Measurements from ENCODE around the gene GALNT1. TPM values are rescaled to one million over a fixed set of nuclear protein-coding genes. Genes with fewer than 3 reads are reported as not detected.

Gene GALNT1
- total and polyA plus RNA-seq, 2 donors (not counting 1 experiment from before 2014, with no cell fraction given): 7.5 to 51.3 TPM

DNA sequence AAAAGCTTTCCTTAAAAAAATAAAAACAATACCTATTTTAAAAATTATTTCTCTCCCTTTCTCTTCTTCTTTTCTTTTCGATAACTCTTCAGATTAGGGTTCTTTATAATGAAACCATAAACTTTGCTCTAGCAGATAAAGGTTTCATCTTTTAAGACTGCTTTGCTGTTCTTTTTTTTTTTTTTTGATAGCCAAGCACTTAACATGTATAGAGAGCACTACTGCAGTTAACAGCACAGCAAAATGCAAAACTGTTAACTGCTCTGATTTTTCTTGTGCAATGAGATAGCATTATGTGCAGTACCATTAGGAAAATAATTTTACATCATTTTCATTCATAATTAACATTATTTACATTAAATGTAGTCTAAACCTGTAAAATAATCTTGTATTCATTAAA, 36.3 kb downstream of the GALNT1 start:
- Histone ChIP-seq H2AFZ (ENCODE audit: insufficient read depth, low read depth, low read length, poor library complexity, severe bottlenecking) (no peak overlapping the region), H3K9ac (ENCODE audit: low read length) (no peak overlapping the region), H3K36me3 (replicated peaks in 1 of 2; ENCODE audit: control extremely low read depth in 1 of 2, control insufficient read depth in 1 of 2, extremely low read depth in 1 of 2, insufficient read depth in 2 of 2, low read length in 1 of 2) (peaks cover 0 to 2% of the 10 kb centered on the region in 2 experiments), H3K27ac (ENCODE audit: low read length in 2 of 2) (peak overlapping the region in 1 of 2 donors; percentile 89), H3K79me2 (ENCODE audit: control insufficient read depth, insufficient read depth, low read length) (peaks cover 77% of the 10 kb centered on the region), H4K20me1 (ENCODE audit: control insufficient read depth, insufficient read depth, low read length, poor library complexity, severe bottlenecking) (no peaks in the 10 kb centered on the region), H3K4me1 (ENCODE audit: control insufficient read depth in 2 of 2, insufficient read depth in 2 of 2, low read length in 2 of 2) (peaks cover 20 to 30% of the 10 kb centered on the region in 2 donors), H3K4me2 (replicated peaks; ENCODE audit: low read depth, low read length, poor library complexity, severe bottlenecking) (no peak overlapping the region), H3K27me3 (replicated peaks in 1 of 4; ENCODE audit: control extremely low read depth in 1 of 4, control insufficient read depth in 3 of 4, insufficient read depth in 4 of 4, low read length in 3 of 4) (no peaks in the 10 kb centered on the region), H3K9me3 (ENCODE audit: control extremely low read depth in 1 of 3, control insufficient read depth in 2 of 3, insufficient read depth in 1 of 3, low read length in 2 of 3) (no peaks in the 10 kb centered on the region), H3K4me3 (ENCODE audit: control extremely low read depth in 1 of 5, extremely low read depth in 1 of 5, insufficient read depth in 1 of 5, low read depth in 2 of 5, low read length in 4 of 5) (no peak overlapping the region)
- Mint-ChIP-seq H3K9me3 (ENCODE audit: insufficient read depth) (no peaks in the 10 kb centered on the region), H3K4me1 (peaks cover 29% of the 10 kb centered on the region), H3K4me3 (no peak overlapping the region), H3K27ac (no peak overlapping the region), H3K27me3 (no peaks in the 10 kb centered on the region)
- TF ChIP-seq CTCF (IDR thresholded peaks at IDR 0.05): no peak
- no peak for TF ChIP-seq EZH2 (IDR thresholded peaks at IDR 0.05; ENCODE audit: borderline replicate concordance, insufficient read depth, low read depth, low read length, poor library complexity, severe bottlenecking)
- intact Hi-C loops (cut with micrococcal nuclease): loop anchor here (1.0 to 5.0 kb wide), 4 partner anchors 26 to 449 kb away; partner anchors contain the start of genes INO80C and RPRD1A
- DNase-seq (no peak), ATAC-seq (ENCODE audit: low read depth) (no peak)
- no CpG with 5 or more reads among the region's 1 CpG for WGBS (ENCODE audit: insufficient coverage)
- CTCF ChIA-PET: interaction anchor here (1.4 to 3.4 kb wide), 2 partner anchors 29 to 332 kb away, joined by 5 to 12 read pairs; no protein-coding TSS in a partner anchor
- POLR2A ChIA-PET: interaction anchor here (0.7 to 1.1 kb wide), 3 partner anchors 27 to 329 kb away, joined by 3 to 5 read pairs (median 4); no protein-coding TSS in a partner anchor

DNA sequence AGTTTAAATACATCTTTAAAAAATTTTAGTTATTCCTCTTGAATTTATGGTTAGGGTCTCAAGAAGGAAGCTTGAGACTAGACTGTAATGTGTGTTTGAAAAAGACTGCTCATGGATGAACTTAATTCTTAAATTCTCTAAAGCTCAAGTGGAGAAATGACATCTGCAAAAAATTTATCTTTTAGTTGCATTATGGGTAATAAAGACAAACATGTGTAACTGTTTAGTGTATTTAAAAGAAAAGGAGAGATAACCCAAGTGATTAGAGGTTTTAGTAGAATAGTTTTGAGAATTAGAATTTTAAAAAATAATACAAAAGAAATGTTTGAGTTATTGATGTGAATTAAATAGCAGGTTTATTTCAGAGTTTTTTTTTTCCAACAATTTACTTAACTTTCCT, 36.7 kb downstream of the GALNT1 start:
- Mint-ChIP-seq H3K4me1 (peaks cover 34% of the 10 kb centered on the region), H3K27ac (no peak overlapping the region), H3K27me3 (no peaks in the 10 kb centered on the region), H3K4me3 (no peak overlapping the region), H3K9me3 (ENCODE audit: insufficient read depth) (no peaks in the 10 kb centered on the region)
- DNase-seq (no peak), ATAC-seq (ENCODE audit: low read depth) (no peak)
- intact Hi-C loops (cut with micrococcal nuclease): loop anchor here (5.0 kb wide), 2 partner anchors 44 to 449 kb away; partner anchors contain the start of gene RPRD1A
- Histone ChIP-seq H3K4me1 (ENCODE audit: control insufficient read depth in 2 of 2, insufficient read depth in 2 of 2, low read length in 2 of 2) (peaks cover 20 to 35% of the 10 kb centered on the region in 2 donors), H3K9ac (ENCODE audit: low read length) (no peak overlapping the region), H3K36me3 (replicated peaks in 1 of 2; ENCODE audit: control extremely low read depth in 1 of 2, control insufficient read depth in 1 of 2, extremely low read depth in 1 of 2, insufficient read depth in 2 of 2, low read length in 1 of 2) (peaks cover 0 to 2% of the 10 kb centered on the region in 2 experiments), H3K27ac (ENCODE audit: low read length in 2 of 2) (no peak overlapping the region), H3K79me2 (ENCODE audit: control insufficient read depth, insufficient read depth, low read length) (peaks cover 77% of the 10 kb centered on the region), H3K9me3 (ENCODE audit: control extremely low read depth in 1 of 3, control insufficient read depth in 2 of 3, insufficient read depth in 1 of 3, low read length in 2 of 3) (no peaks in the 10 kb centered on the region), H3K4me2 (replicated peaks; ENCODE audit: low read depth, low read length, poor library complexity, severe bottlenecking) (no peak overlapping the region), H2AFZ (ENCODE audit: insufficient read depth, low read depth, low read length, poor library complexity, severe bottlenecking) (no peak overlapping the region), H3K27me3 (replicated peaks in 1 of 4; ENCODE audit: control extremely low read depth in 1 of 4, control insufficient read depth in 3 of 4, insufficient read depth in 4 of 4, low read length in 3 of 4) (no peaks in the 10 kb centered on the region), H3K4me3 (ENCODE audit: control extremely low read depth in 1 of 5, extremely low read depth in 1 of 5, insufficient read depth in 1 of 5, low read depth in 2 of 5, low read length in 4 of 5) (no peak overlapping the region), H4K20me1 (ENCODE audit: control insufficient read depth, insufficient read depth, low read length, poor library complexity, severe bottlenecking) (no peaks in the 10 kb centered on the region)
- CTCF ChIA-PET: interaction anchor here (1.4 kb wide), 1 partner anchor 332 kb away, joined by 5 read pairs; no protein-coding TSS in a partner anchor
- POLR2A ChIA-PET: no interaction called here
- TF ChIP-seq CTCF (IDR thresholded peaks at IDR 0.05): no peak
- no peak for TF ChIP-seq EZH2 (IDR thresholded peaks at IDR 0.05; ENCODE audit: borderline replicate concordance, insufficient read depth, low read depth, low read length, poor library complexity, severe bottlenecking)
